Stromal cell of bone marrow (primary cell): Measurements from ENCODE around the gene FBXW2.
"Not testable (repeated sequence)": the region's sequence is repeated elsewhere in the genome, so short reads cannot be mapped to it uniquely, and the experiment has no call there.

ENCODE experiments used
- DNase-seq: peaks from one replicate; pipeline ENCODE4 v3.0.0-alpha.2; 2012; ENCODE audit warnings: low read depth

Gene FBXW2

DNA sequence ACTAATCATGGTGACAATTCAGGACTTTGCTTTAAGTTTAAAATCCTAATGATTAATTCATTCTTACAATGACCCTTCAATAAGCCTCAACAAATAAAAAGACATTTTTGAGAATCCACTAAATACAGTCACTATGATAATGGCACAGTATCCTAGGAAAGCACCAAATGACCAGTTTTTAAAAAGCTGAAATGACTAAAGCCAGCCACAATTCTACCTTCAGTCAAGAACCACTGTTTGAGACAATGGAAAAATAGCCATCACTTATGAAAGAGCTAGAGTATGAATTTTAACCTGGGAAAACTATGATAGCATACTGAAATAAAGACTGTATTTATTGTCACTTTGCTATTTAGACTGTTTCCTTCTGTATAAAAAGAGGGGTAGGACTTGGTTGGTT lies 14.0 kb downstream of the FBXW2 start:
- DNase-seq: no peak

DNA sequence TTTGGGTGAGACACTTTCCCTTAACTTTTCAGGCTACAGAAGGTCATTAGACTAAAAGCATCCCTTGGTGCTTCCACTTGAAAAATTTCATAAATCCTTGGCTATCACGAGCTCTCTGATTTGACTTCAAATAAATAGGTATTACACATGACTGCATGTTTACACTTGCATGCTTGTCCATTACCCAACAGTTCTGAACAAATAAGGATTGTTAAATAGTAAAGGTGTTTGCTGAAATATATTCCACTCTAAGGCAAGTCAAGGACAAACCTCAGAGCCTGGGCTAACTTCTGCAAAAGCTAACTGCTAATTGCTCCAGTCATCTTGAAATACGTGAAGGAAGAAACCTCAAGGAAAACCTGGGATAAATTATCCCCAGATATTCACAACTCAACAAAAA lies 14.5 kb downstream of the FBXW2 start:
- no peak for DNase-seq

DNA sequence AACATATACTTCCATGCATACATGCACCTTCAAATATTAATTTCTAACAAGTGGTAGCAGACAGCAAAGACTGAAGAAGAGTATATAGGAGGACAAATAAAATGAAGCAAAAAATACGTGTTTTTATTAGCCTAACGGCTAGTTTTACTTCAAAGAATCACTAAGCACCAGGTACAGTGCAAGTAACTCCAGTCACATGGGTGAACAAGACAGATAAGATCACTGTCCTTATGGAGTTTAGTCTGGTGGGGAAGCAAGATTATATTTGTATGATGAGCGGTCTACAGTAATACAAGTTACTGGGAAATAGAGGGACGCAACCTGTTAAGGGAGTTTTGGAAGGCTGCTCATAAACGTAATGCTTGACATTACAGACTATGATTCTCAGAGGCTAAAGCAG lies 16.0 kb downstream of the FBXW2 start:
- DNase-seq: no peak

DNA sequence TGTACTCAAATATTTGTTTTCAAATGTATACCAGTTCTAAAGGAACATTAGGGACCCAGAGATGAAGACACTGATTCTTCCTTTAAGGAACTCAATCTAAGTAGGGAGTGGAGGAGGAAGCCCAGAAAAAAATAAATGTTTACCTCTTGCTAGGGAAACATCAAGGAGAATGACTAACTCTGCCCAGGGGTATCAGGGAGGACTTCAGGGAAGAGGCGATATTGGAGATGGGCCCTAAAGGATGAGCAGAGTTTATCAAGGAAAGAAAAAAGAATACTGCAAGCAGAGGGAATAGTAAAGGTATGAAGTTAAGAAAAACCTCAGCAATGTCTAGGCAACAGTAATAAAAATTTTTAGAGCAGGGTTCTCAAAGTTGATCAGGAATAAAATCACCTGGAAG lies 16.4 kb downstream of the FBXW2 start:
- no peak for DNase-seq

DNA sequence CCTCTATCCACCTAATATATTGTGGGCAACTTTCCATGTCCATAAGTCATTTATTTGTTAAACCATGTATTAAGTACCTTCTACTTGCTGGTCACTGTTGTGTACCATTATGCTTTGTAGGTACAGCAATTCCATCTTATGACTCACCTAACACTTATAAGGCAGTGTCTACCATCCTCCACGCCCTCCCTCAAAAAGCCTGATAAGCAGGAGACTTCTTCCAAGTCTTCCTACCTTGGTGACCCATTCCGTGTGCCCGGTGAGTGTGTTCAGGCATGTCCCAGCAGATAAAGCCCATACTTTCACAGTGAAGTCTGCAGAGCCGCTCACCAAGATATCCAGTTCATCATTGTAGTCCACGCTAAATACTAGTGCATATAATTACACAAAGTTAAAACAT lies 17.4 kb downstream of the FBXW2 start:
- no peak for DNase-seq

DNA sequence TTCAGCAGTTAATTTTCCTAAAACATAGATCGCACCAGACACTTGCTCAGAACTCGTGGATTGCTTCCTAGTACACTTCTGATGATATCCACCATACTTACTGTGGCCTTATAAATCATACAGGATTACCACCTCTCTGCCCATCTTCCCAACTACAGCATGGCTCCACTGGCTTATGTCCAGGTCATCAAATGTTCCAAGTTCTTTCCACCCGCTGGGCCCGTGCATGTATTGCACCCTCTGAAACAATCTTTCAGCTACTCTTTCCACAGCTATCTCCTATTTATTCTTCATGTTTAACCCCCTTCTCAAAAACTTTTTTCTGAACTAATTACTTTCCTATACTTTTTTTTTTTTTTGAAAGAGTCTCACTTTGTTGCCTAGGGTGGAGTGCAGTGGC lies 18.5 kb downstream of the FBXW2 start:
- no peak for DNase-seq

DNA sequence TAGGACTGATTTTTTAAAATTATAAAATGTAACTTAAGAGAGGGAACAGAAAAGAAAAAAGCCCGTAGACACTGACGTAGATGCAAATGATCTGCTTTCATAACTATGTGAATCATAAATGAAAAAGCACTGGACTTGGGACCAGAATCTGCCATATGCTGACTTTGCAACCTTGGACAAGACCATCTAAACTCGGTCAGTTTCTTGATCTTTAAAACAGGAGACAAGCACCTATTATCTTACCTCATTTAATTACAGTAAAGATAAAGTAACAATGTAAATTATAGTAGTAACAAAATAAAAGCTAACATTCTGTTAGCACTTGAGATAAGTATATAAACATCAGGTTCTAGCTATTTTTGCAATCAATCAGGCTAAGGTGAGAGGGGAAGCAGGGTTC lies 20.0 kb downstream of the FBXW2 start:
- DNase-seq: no peak

DNA sequence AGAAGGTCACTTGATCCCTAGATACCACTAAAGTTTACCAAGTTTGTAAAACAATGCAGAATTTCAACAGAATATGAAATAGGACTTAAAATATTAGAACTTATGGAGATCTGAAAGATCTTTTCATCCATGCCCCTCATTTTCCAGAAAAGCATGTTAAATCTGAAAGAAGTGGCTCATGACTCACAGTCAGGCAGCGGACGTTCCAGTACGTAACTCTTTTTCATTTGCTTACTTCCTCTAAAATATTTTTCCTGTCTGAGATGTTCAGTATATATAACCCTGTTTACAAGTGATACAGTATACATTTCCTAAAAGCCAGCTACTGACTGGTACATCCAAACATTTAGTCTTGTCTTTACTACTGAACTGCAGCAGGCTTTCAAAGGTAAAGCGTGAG lies 22.3 kb downstream of the FBXW2 start:
- DNase-seq: no peak

DNA sequence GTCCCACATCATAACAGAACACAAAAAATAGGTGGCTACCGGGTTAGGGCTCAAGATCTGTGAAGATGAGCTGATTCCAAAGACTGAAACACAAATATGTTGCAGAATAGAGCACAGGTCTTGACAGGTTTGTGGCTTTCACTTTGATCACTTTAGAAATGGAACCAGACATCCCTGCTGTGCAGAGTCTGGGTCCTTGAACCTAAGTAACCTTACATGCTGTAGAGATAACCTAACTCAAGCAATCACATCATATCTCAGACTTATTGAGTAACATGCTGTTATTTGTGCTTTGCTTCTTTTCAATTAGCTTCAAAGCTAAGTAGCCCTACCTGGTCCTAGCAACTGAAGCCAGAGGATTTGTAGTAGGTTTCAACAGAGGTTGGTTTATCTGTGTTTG lies 24.3 kb downstream of the FBXW2 start:
- DNase-seq: no peak

DNA sequence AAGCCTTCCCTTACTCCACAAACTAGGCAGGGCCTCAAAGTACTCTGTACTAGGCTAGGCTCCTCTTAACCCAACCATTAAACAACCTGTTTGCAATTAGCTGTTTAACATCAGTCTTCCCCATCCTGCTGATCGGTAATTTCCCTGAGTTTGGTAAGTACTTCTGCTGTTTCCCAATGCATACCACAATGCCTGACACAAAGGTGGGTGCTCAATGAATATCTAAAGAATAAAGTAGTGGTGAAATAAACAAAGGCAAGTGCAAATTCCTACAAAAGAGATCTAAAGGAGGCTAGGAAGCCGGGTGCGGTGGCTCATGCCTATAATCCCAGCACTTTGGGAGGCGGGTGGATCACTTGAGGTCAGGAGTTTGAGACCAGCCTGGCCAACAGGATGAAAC lies 25.0 kb downstream of the FBXW2 start:
- no peak for DNase-seq

DNA sequence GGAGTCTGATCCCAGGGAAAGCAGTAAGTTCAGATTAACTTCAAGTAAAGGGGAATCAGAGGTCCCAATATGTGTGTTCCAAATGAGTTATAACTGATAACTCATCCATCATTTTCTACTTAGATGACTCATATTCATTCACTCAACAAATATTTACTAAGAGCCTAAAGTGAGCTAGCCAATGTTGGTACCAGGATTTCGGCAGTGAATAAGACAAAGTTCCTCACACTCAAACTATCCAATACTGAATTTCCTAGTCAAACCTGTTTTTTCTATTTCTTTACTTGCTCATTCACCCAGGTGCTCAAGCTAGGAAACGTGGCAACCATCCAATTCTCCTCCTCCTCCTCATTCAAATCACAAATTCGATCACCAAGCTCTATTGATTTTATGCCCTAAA lies 25.8 kb downstream of the FBXW2 start:
- DNase-seq: no peak

DNA sequence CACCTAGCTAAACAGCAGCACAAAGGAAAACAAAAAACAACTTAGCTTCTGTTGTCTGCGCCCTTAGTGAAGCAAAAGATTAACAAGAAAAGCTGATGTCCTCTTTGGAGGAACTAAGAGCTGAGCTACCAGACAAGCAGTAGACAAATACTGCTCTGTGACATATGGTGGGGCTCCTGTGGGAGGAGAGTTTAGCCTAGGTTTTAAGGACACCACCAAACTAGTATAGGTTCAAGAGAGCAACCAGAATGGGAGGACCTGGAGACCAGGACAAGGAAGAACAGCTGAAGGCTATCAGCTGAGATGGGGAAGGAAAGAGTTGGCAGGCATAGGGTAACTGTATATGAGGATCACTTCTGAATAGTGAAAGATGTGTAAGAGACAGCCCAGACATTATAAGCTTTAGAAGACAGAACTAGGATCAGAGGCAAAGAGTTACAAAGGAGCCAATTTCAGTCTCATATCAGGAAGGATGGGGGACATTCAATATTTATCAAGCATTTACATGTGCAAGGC lies 27.2 kb downstream of the FBXW2 start:
- DNase-seq: no peak

DNA sequence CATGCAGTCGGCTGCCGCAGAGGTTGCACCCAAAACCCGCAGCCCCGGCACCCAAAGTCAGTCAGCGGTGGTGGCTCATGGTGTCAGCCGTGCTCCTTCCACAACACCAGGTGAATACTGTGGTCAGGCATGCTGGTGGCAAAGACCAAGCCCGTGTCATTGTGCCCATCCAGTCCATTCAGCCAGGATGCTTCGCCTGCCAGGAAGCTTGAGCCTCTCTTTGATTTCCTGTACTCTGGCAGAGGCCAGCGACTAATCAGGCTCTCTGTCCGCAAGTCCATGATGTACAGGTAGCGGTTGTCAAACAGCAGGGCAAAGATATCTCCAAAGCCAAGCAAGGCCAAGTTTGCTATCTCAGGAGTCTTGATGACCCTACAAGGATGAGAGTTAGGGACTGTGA lies 28.7 kb downstream of the FBXW2 start:
- no peak for DNase-seq

DNA sequence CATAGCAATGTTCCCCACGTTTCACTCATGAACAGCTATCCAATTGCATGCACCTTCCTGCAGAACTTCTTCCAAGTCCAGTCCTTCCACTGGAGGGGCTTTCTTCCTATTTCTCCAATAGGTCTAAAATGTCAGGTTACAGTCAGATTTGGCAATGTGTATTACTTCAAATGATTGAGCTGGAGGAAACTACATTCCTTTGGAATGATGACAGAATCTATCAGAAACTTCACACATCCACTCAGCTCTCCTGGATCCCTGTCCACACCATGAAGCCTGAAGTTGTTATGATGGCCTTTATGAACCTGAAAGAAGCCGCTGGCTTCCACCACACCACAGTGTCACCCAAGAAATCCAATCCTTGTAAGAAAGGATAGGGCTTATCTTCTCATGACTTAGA lies 32.2 kb downstream of the FBXW2 start:
- DNase-seq: no peak

DNA sequence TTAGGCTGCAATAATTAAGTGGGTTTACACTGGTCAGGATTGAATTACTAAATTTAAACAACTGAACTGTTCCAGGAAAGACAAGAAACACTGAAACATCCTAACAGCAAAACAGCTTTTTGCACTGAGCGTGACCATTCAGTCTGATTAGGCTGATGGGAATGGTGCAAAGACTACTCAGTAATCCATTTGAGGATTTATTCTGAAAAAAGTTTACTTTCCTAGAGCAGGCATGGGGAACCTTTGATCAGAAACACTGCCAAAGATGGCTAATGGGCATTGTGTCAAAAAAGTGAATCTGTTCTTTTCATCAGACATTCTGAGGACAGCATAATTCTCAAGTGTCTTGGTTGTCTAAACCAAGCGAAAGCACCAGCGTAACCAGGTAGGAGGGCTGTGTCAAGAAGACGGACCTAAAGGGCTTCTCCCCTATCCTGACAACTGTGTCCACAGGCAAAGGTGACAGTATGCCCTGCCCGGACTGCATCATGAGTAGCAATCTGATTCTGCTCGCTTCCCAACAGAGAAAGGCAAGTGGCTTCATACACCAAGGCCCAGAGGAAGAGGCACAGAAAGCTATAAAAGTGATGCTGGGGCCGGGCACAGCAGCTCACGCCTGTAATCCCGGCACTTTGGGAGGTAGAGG lies 33.3 kb downstream of the FBXW2 start:
- DNase-seq: no peak

DNA sequence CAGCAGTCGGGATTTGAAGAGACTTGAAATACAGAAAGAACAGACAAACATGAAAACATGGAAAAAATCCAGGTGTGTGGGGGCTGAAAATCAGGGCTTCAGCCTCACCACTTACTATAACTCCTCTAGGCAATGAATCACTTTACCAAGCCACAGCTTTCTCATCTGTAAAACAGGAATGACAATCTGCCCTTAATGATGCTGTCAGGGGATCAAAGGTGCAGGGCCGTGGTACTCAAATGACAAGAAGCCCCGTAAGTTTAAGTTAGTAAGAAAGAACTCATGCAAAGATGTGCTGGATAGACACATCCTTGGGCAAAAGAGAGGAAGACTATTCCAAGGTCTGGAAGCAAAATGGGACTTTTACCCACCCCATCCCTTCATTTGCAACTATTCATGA lies 34.7 kb downstream of the FBXW2 start:
- no peak for DNase-seq

DNA sequence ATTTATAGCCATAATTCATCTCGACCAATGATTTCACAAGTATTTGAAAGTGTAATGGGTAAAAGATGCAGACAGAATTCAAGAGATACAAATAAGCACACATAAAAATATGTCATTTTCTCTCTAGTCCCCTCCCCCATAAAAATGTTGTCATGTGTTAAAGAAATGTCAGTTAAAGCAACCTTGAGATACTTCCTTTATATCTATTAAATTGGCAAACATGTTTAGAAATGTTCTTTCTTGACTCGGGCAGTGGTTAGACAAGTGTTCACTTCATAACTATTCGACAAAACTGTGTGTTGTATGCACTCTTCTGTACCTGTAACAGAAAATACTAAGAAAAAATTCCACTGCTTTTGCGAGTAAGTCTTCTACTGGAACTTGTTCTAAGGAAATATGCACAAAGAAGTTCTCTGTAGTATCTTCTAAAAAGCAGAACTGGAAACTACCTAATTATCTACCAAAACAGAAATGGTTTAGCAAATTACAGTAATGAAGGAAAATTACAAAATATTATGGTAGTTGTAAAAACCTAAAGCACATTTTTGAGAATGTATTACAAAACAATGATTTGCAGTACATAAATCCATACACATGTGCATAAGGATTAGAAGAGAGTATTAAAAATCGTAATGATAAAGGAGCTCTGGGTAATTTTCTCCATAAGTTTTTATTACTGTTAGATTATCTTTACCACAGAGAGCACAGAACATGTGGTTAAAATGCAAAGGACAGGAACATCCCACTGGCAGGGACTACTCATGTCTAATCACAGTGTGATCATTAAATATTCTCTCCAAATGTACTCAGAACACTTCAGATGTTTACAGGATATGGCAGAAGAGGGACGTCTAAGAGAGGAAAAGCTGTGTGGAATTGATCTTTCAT lies 35.9 kb downstream of the FBXW2 start:
- DNase-seq: no peak

DNA sequence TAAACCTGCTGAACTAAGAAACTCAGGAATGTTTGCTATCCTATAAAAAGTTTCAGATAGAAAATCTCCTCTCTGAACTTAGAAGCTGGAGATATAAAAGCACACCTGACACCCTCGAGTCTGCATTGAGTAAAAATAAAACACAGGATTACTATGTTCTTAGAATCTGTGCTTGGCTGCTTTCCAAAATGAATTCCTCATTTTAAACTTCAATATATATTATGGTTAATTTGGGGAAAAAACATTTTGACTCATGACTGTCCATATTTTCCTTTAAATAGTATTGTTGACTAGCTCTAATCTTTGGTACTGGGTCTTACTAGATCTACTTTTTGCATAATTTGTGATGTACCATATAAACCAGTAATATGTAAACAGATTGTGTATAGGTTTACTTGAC lies 36.7 kb downstream of the FBXW2 start:
- no peak for DNase-seq

DNA sequence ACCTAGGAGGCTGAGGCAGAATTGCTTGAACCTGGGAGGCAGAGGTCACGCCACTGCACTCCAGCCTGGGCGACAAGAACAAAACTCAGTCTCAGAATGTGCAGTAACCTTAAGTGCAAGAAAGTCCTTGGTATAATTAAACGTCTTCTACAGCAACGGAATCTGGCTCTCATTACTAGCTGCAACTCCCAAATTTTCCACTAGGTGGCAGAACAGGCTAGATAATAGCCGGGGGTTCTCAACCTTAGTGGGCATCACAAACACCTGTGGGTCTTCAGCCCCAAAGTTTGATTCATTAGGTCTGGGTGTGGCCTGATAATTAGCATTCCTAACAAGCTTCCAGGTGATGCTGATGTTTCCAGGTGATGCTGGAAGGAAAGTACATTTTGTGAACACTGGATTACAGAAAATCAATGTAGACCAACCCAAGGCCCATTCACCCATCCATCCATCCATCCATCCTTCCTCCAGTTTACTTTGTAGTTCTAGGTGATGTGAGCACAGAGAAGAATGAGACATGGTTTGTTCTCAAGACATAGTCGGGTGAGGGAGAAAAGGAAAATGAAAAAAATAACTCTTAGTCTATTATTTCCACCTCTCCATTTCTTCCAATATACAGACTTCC lies 37.3 kb downstream of the FBXW2 start:
- peak; percentile 25 for DNase-seq

DNA sequence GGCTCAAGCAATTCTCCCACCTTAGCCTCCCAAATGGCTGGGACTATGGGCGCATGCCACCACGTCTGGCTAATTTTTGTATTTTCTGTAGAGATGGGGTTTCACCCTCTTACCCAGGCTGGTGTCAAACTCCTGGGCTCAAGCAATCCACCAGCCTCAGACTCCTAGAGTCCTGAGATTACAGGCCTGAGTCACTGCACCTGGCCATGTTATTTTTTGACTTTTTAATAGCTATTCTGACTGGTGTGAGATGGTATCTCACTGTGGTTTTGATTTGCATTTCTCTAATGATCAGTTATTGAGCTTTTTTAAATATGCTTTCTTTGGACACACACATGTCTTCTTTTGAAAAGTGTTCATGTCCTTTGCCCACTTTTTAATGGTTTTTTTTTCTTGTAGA lies 38.2 kb downstream of the FBXW2 start:
- no peak for DNase-seq

DNA sequence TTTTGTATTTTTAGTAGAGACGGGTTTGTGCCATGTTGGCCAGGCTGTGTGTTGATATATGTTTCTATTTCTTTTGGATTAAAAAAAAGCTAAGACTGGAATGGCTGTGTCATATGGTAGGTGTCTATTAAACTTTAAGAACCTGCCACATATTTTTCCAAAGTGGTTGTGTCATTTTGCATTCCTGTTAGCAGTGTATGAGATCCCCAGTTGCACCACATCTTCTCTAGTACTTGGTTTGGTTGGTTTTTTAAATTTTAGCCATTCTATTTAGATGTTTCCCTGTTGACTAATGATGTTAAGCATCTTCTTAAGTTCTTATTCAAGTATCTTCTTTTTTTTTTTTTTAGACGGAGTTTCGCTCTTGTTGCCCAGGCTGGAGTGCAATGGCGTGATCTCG lies 42.8 kb downstream of the FBXW2 start:
- DNase-seq: no peak

DNA sequence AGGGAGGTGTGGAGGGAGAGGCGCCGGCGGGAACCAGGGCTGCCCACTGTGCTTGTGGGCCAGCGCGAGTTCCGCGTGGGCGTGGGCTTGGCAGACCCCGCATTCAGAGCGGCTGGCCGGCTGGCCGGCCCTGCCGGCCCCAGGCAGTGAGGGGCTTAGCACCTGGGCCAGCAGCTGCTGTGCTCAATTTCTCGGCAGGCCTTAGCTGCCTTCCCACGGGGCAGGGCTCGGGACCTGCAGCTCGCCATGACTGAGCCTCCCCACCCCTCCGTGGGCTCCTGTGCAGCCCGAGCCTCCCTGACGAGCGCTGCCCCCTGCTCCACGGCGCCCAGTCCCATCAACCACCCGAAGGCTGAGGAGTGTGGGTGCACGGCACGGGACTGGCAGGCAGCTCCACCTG lies 46.9 kb downstream of the FBXW2 start:
- not testable (repeated sequence) for DNase-seq

DNA sequence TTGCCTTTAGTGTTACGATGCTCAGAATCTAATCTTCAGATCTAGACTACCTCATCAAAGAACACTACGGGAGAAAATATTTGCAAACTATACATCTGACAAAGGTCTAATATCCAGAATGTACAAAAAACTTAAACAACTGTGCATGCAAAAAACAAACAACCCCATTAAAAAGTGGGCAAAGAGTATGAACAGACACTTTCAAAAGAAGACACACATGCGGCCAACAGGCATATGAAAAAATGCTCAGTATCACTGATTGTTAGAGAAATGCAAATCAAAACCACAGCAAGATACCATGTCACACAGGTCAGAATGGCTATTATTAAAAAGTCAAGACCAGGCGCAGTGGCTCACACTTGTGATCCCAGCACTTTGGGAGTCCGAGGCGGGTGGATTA lies 47.9 kb downstream of the FBXW2 start:
- no peak for DNase-seq
